OCI-LY7 (cell line): ENCODE results near the gene SH3BGR. TPM values are rescaled to one million over a fixed set of nuclear protein-coding genes. Genes with fewer than 3 reads are reported as not detected.

ENCODE experiments used
- BruUV-seq: library from RNA; stranded (reverse); fragments of 400-500 nt; replicated peaks from 2 replicates; lab custom pipeline; 2021; lab: Mats Ljungman, UMichigan
- CTCF ChIA-PET: fragments of 300-600 bp; sonication (Branson Sonifier 250); formaldehyde crosslinking; loops from one replicate; lab custom pipeline; 2022; ENCODE audit warnings: antibody characterized with exemption; ENCODE audit not compliant: unreplicated experiment; lab: Charles Lee
- POLR2A ChIA-PET: fragments of 300-600 bp; sonication (Branson Sonifier 250); formaldehyde crosslinking; loops from one replicate; lab custom pipeline; 2022; ENCODE audit warnings: antibody characterized with exemption; lab: Charles Lee
- DNase-seq: peaks from one replicate; pipeline ENCODE4 v3.0.0-alpha.2; 2015; ENCODE audit warnings: low spot score
- H2AFZ ChIP-seq: fragments of 200-600 bp; sonication (generic), shearing (Covaris generic); 2 replicates; pipeline ENCODE4 v1.6.1; 2014; ENCODE audit warnings: mild to moderate bottlenecking, antibody characterized with exemption, low read length, moderate library complexity
- H3K27ac ChIP-seq: fragments of 200-600 bp; sonication (generic); 2 replicates; pipeline ENCODE4 v1.5.1; 2014; ENCODE audit warnings: mixed run types, low read depth, mild to moderate bottlenecking, moderate library complexity, low read length, inconsistent platforms; ENCODE audit not compliant: poor library complexity, severe bottlenecking
- H3K36me3 ChIP-seq: fragments of 200-600 bp; sonication (generic); 2 replicates; pipeline ENCODE4 v1.6.1; 2014; ENCODE audit warnings: mild to moderate bottlenecking, antibody characterized with exemption, low read length, moderate library complexity, mixed read lengths; ENCODE audit not compliant: insufficient read depth
- H3K4me1 ChIP-seq: fragments of 200-600 bp; sonication (generic); 2 replicates; pipeline ENCODE4 v1.5.1; 2014; ENCODE audit warnings: mild to moderate bottlenecking, low read length; ENCODE audit not compliant: insufficient read depth, poor library complexity, severe bottlenecking
- H3K4me2 ChIP-seq: fragments of 200-600 bp; sonication (generic); 2 replicates; pipeline ENCODE4 v1.6.1; 2014; ENCODE audit warnings: mild to moderate bottlenecking, low read length
- H3K4me3 ChIP-seq: fragments of 200-600 bp; sonication (generic); 2 replicates; pipeline ENCODE4 v1.5.1; 2014; ENCODE audit warnings: mild to moderate bottlenecking, low read depth, low read length; ENCODE audit not compliant: poor library complexity, severe bottlenecking
- H3K79me2 ChIP-seq: fragments of 200-600 bp; sonication (generic); 2 replicates; pipeline ENCODE4 v1.6.1; 2016; ENCODE audit warnings: low read depth, mild to moderate bottlenecking, low read length, moderate library complexity, mixed read lengths; ENCODE audit not compliant: insufficient read depth
- H3K9me2 ChIP-seq: fragments of 200-600 bp; sonication (generic); 2 replicates; pipeline ENCODE4 v1.6.1; 2016; ENCODE audit warnings: mild to moderate bottlenecking, low read length, mixed read lengths; ENCODE audit not compliant: insufficient read depth
- H3K9me3 ChIP-seq: fragments of 200-600 bp; sonication (generic); 2 replicates; pipeline ENCODE4 v1.6.1; 2014; ENCODE audit warnings: mild to moderate bottlenecking, mixed run types, low read length, mixed read lengths
- H4K20me1 ChIP-seq: fragments of 200-600 bp; sonication (generic); 2 replicates; pipeline ENCODE4 v1.6.1; 2014; ENCODE audit warnings: mild to moderate bottlenecking, antibody characterized with exemption, low read length, moderate library complexity, mixed read lengths; ENCODE audit not compliant: insufficient read depth
- EZH2phosphoT487 ChIP-seq: fragments of 200-600 bp; sonication (generic); IDR thresholded peaks from 2 replicates; pipeline ENCODE4 v1.6.1; 2018; ENCODE audit warnings: low read depth, borderline replicate concordance, mild to moderate bottlenecking, mixed run types, antibody characterized with exemption, low read length, moderate library complexity, mixed read lengths
- intact Hi-C: fragments of 100-400 bp; cut with micrococcal nuclease; formaldehyde crosslinking; loops from one replicate; pipeline ENCODE4 v1.10.0; 2022; ENCODE audit not compliant: unreplicated experiment
- total RNA-seq, 2 experiments: library from RNA; depleted of rRNA in 1 of 2; stranded (reverse); fragments of >200 nt in 1 of 2; shearing (Covaris generic) in 1 of 2; gene quantifications; 2 replicates each; pipeline ENCODE4 v1.2.3, GENCODE V29; 2014 to 2022
- TF ChIP-seq, protein P1 (sequence below): fragments of 200-600 bp; sonication (generic); conservative IDR thresholded peaks from 2 replicates; pipeline ENCODE4 v1.5.1; 2014; ENCODE audit warnings: mild to moderate bottlenecking, antibody characterized with exemption, low read length, moderate library complexity, mixed read lengths

SH3BGR gene
- total RNA-seq, 2 experiments from 2014 or later = 5.4 TPM; not detected in 1

DNA sequence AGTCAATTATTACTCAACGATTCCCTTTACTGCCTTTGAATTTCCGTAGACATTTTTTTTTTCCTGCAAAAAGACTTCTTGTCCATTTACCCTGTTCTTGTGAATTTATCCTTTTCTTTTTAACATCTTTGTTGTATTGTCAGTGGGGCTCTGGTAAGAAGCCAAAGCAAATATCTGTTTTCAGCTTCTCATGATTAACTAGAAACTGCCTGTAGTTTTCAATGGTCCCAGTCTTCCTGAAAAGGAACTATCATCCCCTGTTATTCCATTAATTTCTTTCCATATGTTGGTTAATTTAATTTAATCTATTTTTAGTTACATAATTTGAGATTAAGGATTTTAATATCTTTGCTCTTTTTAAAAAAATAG, 28.0 kb downstream of the SH3BGR start:
- Histone ChIP-seq H3K4me2 (no peak overlapping the region), H3K27ac (no peak overlapping the region), H3K9me3 (no peaks in the 10 kb centered on the region), H3K79me2 (no peaks in the 10 kb centered on the region), H2AFZ (no peak overlapping the region), H3K4me1 (no peaks in the 10 kb centered on the region), H3K9me2 (no peaks in the 10 kb centered on the region), H3K36me3 (no peaks in the 10 kb centered on the region), H3K4me3 (no peak overlapping the region), H4K20me1 (no peaks in the 10 kb centered on the region)
- intact Hi-C loops = no loop called here
- no peak for DNase-seq
- ChIA-PET POLR2A (no interaction called here), CTCF (no interaction called here)
- BruUV-seq = no TSS peak
- TF ChIP-seq, protein P1, sequence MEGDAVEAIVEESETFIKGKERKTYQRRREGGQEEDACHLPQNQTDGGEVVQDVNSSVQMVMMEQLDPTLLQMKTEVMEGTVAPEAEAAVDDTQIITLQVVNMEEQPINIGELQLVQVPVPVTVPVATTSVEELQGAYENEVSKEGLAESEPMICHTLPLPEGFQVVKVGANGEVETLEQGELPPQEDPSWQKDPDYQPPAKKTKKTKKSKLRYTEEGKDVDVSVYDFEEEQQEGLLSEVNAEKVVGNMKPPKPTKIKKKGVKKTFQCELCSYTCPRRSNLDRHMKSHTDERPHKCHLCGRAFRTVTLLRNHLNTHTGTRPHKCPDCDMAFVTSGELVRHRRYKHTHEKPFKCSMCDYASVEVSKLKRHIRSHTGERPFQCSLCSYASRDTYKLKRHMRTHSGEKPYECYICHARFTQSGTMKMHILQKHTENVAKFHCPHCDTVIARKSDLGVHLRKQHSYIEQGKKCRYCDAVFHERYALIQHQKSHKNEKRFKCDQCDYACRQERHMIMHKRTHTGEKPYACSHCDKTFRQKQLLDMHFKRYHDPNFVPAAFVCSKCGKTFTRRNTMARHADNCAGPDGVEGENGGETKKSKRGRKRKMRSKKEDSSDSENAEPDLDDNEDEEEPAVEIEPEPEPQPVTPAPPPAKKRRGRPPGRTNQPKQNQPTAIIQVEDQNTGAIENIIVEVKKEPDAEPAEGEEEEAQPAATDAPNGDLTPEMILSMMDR = no peak
- no peak for TF ChIP-seq EZH2phosphoT487

DNA sequence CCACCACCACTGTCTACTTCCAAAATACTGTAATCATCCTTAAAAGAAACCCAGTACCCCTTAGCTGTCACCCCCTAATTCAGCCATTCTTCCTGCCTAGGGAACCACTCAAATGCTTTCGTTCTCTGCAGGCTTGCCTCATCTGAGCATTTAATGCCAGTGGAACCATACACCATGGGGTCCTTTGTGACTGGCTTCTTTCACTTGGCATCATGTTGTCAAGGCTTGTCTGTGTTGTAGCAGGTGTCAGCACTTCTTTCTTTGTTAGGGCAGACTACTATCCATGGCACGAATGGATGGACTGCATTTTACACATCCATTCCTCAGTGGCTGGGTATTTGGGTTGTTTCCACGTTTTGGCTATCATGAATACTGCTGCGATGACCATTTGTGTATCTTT, 28.5 kb downstream of the SH3BGR start:
- Histone ChIP-seq H3K36me3 (no peaks in the 10 kb centered on the region), H3K9me2 (no peaks in the 10 kb centered on the region), H3K4me1 (no peaks in the 10 kb centered on the region), H3K79me2 (no peaks in the 10 kb centered on the region), H3K4me3 (no peak overlapping the region), H3K27ac (no peak overlapping the region), H2AFZ (no peak overlapping the region), H3K9me3 (no peaks in the 10 kb centered on the region), H3K4me2 (no peak overlapping the region), H4K20me1 (no peaks in the 10 kb centered on the region)
- ChIA-PET POLR2A (no interaction called here), CTCF (no interaction called here)
- TF ChIP-seq EZH2phosphoT487 = no peak
- TF ChIP-seq, protein P1 = no peak
- no peak for DNase-seq
- no TSS peak for BruUV-seq
- intact Hi-C loops = no loop called here

DNA sequence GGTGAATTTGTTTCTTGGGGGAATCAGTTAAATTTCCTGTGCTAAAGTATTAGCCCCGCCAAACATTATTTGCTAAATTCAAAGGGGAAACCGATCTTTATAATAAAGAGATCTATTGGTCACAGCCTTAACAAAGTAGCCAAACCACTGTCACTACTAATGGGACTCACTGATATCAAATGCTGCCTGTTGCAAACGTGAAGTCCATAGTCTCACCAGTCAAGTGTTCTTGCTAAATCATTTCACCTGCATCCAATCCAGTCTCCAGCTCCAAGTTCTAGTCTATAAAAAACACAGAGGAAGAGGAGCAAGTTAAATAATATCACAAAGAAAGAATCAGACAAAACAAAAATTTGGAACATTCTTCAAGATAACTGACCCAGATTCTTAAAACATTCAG, 30.1 kb downstream of the SH3BGR start:
- no peaks in the 10 kb centered on the region for H3K9me2 ChIP-seq
- ChIA-PET CTCF (no interaction called here), POLR2A (interaction anchor here (2.4 kb wide), 1 partner anchor 16 kb away, joined by 9 read pairs; no protein-coding TSS in a partner anchor)
- intact Hi-C loops = no loop called here
- no peak overlapping the region for H3K4me3 ChIP-seq
- H4K20me1 ChIP-seq = no peaks in the 10 kb centered on the region
- no peaks in the 10 kb centered on the region for H3K36me3 ChIP-seq
- no peak for TF ChIP-seq EZH2phosphoT487
- TF ChIP-seq, protein P1 = no peak
- no peaks in the 10 kb centered on the region for H3K79me2 ChIP-seq
- H2AFZ ChIP-seq = no peak overlapping the region
- no peaks in the 10 kb centered on the region for H3K4me1 ChIP-seq
- no peak for DNase-seq
- H3K9me3 ChIP-seq = no peaks in the 10 kb centered on the region
- H3K4me2 ChIP-seq = no peak overlapping the region
- no TSS peak for BruUV-seq
- no peak overlapping the region for H3K27ac ChIP-seq
